GM21825 (cell line): Measurements from ENCODE around the gene ROBO3.

ENCODE experiments used
- ATAC-seq: cut with Tn5 transposase; IDR thresholded peaks from one replicate; pipeline ENCODE4 v1.9.1; 2021; ENCODE audit warnings: mild to moderate bottlenecking, moderate library complexity; ENCODE audit not compliant: unreplicated experiment

The ROBO3 gene

DNA sequence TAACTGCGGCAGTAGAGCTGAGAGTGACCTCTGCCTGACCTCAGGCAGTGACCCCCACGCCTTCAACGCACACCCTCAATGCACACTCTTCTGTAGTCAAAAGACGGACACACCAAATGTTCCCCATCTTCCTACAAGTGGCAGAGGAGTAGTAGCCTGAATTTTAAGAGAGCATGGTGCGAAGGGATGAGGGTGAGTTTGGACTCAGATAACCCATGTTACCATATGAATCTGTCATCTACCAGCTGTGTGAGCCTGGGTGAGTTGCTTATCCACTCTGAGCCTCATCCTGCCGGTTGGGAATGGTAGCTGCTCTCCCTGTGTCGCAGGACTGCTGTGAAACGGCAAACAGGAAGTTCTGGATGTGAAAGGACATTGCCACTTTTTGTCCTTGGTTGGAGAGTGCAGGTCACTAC is 20.6 kb upstream of the ROBO3 start:
- no peak for ATAC-seq

DNA sequence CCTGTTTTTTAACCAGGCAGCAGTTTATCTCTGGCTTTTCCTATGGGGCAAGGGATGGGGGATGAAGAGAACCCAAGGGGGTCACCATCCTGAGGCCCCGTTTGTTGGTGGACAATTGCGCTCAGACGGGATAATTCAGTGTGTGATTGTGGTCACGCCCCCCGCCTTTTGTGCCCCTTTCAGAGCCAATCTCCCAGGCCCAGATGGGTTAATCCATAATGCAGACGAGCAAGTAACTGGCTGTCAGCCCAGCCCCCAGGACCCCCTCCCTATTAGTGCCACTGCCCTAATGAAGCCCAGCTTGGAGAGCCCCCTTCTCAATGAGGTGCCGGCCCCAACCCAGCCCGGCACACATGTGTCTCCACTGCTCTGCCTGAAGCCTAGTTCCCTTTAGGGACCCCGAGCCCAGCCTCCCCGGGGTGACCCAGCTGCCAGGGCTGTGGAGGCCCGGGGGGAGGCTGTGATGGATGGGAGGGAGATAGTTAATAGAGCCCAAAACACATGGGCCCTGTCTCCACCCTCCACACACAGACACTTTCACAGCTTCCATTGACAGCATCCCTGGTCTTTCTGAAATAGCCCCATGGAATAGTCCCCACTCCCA is 19.1 kb upstream of the ROBO3 start:
- no peak for ATAC-seq

GRCh38 chr11:124859171-124859570 is 6.1 kb upstream of the ROBO3 start:
- ATAC-seq = no peak

GRCh38 chr11:124861670-124862069 is 3.6 kb upstream of the ROBO3 start:
- no peak for ATAC-seq

DNA sequence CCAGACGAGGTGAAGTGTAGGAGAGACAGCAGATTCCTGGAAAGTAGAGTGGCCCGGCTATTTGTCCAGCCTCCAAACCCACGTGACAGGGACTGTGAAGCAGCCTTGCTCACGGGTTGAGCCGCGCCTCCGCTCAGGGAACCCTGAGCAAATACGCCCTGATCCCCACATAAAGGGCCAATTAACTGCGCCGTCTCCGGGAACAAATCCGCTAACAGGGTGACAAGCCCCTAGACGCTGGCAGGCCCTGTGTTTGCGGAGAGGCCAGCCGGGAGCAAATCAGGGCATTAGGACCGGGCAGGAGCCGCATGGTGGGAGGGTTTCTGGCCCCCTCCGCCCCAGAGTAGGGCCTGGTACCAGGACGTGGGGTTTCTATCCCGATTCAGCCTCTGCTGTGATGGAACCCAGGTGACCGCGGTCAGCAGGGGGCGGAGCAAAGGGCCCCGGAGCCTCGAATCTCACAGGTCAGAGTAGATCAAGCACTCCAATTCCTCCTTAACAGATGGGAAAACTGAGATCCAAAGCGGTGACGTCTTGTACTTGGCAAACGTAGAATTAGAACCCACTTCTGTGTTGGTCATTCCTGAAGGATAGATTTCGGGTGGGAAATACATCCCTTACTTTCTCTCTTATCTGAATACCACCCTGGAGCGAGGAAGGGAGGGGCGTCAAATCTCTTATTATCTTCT is 2.0 kb upstream of the ROBO3 start:
- ATAC-seq = no peak

DNA sequence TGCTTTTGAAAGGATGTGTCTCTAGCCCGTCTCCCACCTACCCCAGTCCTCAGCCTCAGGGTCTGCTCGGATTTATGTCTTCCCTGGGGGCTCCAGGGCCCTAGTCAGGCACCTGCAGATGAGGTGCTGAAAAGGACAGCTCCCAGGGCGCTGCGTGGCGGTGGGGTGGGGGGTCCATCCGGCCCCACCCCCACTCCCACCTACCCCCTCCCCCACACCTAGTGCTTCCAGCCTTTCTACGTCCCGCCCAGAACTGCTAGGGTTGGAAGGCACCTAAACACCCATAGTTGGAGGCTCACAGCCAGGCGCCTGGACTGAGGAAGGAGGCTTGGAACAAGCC is 1.4 kb upstream of the ROBO3 start:
- no peak for ATAC-seq

DNA sequence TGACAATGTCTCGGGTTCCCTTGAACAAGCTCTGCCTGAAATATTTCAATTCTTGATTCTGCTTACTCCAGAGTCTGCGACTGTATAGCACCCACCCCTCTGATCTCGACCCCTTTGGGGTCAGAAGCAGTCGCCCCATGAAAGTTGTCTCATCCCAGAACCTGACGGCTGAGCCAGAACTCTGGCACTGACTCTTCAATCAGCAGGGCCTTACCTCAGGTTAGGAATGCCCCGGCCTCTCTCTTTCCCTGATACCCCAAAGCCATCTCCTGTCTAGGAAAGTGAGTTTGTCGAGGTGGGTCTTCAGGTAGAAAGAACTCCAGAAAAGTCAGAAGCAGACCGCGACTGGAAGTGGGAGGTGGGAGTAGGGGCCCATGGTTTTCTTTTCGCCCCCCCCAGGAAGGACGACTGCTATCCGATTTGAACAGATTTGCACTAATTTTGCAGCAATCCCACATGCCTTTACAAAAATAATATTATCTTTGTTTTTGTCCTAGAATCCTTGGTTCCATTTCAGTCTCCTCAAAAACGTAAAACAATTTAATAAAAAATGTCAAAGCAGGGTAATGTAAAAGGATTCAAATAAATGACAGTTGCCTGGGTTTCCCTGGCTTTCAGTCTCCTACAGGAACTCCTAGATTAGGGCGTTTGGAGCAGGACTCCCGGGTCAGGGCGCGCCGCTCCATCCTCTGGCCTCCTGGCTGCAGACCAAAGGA is 898 bp upstream of the ROBO3 start:
- ATAC-seq = no peak

- no peak for ATAC-seq
Observed at GRCh38 chr11:124864892-124865180, 396 bp upstream of the ROBO3 start.

DNA sequence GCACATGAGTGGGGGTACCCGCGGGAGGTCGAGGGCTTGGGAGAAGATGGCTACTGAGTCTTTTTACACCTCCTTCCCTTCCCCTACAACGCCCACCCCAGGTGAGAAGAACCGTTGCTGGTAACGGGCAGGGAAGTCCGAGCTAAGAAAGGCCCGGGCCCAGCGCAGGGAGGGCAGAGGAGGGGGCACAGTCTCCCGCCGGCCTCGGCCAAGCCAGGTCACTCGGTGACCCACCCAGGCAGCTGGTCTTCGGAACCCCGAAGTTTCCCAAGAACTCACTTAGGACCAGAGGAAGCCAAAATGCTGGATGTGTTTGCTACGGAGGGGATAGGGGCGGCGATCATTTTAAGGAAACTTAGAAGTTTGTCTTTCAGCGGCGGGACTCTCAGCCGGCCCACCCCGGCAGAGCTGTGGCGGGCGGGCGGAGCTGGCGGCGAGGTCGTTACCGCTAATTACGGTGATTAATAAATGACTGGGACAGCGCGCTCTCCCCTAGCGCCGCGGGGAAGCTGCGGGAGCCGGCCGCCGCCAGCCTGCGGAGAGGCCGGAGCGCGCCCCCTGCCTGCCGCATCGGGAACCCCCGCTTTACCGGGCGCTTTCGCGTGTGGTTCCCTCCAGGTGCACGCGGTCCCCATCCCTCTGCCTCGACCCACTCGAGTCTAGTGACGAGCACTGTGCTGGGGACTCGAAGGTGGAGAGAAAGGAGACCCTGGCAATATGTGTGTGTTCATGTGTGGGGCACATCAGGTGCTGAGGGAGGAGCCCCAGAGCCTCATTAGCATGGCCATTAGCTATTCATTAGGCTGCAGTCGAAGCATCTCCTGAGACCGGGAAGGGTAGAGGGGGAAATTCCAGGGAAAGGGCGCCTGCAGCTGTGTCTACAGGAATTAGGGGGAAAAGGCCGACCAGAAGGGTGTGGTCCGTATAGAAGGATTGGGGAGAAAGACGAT is 945 bp downstream of the ROBO3 start:
- ATAC-seq = no peak

GRCh38 chr11:124867700-124868099 is 2.5 kb downstream of the ROBO3 start:
- ATAC-seq = peak; percentile 53

GRCh38 chr11:124868331-124869274 is 3.4 kb downstream of the ROBO3 start:
- ATAC-seq = no peak

GRCh38 chr11:124869331-124869730 is 4.1 kb downstream of the ROBO3 start:
- no peak for ATAC-seq

DNA sequence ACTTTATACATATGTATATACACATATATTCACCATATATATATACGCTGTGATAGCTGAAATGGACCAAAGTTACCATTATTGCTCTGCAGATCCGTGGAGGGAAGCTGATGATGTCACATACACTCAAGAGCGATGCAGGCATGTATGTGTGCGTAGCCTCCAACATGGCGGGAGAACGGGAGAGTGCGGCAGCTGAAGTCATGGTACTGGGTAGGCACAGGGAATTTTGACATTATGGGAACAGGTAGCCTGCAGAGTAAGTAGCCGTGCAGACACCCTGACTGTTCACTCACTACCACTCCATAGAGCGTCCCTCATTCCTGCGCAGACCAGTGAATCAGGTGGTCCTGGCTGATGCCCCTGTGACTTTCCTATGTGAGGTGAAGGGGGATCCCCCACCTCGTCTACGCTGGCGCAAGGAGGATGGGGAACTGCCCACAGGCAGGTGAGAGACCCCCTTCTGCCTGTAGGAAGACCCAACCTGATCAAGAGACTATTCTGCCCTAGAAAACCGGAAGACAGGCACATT is 4.7 kb downstream of the ROBO3 start:
- no peak for ATAC-seq

GRCh38 chr11:124870430-124870829 is 5.2 kb downstream of the ROBO3 start:
- ATAC-seq = no peak

DNA sequence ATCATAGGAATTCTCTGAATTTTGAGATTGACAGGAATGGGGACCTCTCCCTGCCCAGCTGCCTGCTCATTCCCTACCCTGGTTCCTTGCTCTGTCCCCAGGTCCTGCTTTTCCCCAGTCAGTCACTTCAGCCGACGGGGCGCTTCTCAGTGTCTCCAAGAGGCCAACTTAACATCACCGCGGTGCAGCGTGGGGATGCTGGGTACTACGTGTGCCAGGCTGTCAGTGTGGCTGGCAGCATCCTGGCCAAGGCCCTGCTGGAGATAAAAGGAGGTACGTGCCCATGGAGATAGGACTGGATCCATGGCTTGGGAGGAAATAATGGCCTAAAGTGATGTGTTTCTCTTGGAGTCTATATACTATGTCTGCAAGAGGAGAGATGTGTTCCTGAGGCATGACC is 7.0 kb downstream of the ROBO3 start:
- no peak for ATAC-seq

DNA sequence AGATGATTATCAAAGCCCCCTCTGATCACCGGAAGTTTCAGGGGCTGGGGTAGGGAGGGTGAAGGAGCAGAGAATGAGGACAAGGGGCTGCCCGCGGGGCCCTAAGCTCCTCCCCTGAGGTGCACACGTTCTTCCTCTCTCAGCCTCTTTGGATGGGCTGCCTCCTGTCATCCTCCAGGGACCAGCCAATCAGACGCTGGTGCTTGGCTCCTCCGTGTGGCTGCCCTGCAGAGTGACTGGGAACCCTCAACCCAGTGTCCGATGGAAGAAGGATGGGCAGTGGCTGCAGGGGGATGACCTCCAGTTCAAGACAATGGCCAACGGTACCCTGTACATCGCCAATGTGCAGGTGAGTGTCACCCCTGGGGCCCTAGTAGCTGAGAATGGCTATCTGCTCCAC is 7.5 kb downstream of the ROBO3 start:
- no peak for ATAC-seq

- no peak for ATAC-seq
Observed at GRCh38 chr11:124873951-124874350, 8.7 kb downstream of the ROBO3 start.

DNA sequence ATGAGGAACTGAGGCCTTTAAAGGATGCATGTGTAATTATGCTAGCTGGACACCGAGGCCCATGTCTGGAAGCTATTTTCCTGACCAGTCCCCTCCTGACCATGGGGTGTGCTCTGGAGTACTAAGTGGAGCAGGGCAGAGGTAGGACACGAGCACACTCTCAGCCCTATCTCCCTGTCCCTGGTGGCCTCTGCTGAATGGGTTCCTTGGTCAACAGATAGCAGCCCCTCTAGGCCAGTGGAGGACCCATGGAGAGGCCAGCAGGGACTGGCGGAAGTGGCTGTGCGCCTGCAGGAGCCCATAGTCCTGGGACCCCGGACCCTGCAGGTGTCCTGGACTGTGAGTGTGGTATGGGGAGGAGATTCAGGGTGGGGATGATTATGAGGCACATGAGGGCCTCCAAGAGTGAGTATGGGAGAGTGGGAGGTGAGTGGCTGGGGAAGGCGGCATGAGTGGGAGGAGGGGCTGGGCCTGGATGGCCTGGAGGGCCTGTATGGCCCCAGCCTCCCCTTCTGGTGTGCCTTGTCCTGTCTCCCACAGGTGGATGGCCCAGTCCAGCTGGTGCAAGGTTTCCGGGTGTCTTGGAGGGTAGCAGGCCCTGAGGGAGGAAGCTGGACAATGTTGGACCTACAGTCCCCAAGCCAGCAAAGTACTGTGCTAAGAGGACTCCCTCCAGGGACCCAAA is 9.5 kb downstream of the ROBO3 start:
- ATAC-seq = no peak

GRCh38 chr11:124875401-124875800 is 10.2 kb downstream of the ROBO3 start:
- no peak for ATAC-seq
